ENCODE measurements around the gene CASP1. TPM values are rescaled to one million over a fixed set of nuclear protein-coding genes. Genes with fewer than 3 reads are reported as not detected.
A peak's percentile ranks its signal among the peaks of the same experiment; 100 is the strongest.

The CASP1 gene
- total RNA-seq, 1 donor from 2014 or later: 2.7 TPM

- Mint-ChIP-seq H3K27me3 (ENCODE audit: low read depth) (no peaks in the 10 kb centered on the region), H3K36me3 (peaks cover 9% of the 10 kb centered on the region), H3K27ac (no peak overlapping the region), H3K4me3 (no peak overlapping the region), H3K9me3 (peaks cover 16% of the 10 kb centered on the region), H3K4me1 (peaks cover 6% of the 10 kb centered on the region)
- DNase-seq (ENCODE audit: low spot score in 2 of 2, unreplicated experiment in 2 of 2): no peak
- TF ChIP-seq, protein P1, sequence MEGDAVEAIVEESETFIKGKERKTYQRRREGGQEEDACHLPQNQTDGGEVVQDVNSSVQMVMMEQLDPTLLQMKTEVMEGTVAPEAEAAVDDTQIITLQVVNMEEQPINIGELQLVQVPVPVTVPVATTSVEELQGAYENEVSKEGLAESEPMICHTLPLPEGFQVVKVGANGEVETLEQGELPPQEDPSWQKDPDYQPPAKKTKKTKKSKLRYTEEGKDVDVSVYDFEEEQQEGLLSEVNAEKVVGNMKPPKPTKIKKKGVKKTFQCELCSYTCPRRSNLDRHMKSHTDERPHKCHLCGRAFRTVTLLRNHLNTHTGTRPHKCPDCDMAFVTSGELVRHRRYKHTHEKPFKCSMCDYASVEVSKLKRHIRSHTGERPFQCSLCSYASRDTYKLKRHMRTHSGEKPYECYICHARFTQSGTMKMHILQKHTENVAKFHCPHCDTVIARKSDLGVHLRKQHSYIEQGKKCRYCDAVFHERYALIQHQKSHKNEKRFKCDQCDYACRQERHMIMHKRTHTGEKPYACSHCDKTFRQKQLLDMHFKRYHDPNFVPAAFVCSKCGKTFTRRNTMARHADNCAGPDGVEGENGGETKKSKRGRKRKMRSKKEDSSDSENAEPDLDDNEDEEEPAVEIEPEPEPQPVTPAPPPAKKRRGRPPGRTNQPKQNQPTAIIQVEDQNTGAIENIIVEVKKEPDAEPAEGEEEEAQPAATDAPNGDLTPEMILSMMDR (IDR thresholded peaks at IDR 0.05; ENCODE audit: unreplicated experiment): no peak
These were observed 1.2 kb downstream of the CASP1 start for GRCh38 chr11:105033781-105034180.

DNA sequence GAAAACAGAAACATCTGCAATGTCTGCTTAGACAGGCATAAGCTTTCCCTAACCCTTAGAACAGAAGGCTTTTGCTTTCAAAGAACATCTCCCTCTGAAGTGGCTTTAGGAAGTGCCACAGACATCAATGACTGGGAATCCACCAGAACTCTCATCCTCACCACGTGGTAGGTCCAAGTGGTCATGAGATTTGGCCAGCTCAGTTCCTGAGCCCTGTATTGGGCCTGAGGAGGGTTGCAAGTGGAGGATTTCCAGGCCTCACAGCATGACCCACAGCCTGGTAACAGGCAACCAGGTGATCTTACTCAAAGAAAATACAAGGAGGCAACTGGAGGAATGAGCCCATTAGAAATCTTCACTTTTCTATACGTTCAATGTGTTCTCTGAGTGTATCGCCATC is 1.6 kb downstream of the CASP1 start:
- Mint-ChIP-seq H3K4me3 (no peak overlapping the region), H3K4me1 (peaks cover 6% of the 10 kb centered on the region), H3K36me3 (peaks cover 9% of the 10 kb centered on the region), H3K27me3 (ENCODE audit: low read depth) (no peaks in the 10 kb centered on the region), H3K9me3 (peaks cover 15% of the 10 kb centered on the region), H3K27ac (no peak overlapping the region)
- DNase-seq (ENCODE audit: low spot score in 2 of 2, unreplicated experiment in 2 of 2): no peak
- TF ChIP-seq, protein P1 (IDR thresholded peaks at IDR 0.05; ENCODE audit: unreplicated experiment): no peak

GRCh38 chr11:105032495-105032894 is 2.4 kb downstream of the CASP1 start:
- Mint-ChIP-seq H3K4me3 (no peak overlapping the region), H3K27me3 (ENCODE audit: low read depth) (no peaks in the 10 kb centered on the region), H3K27ac (no peak overlapping the region), H3K9me3 (peaks cover 8% of the 10 kb centered on the region), H3K4me1 (peaks cover 11% of the 10 kb centered on the region), H3K36me3 (peaks cover 5% of the 10 kb centered on the region)
- DNase-seq (ENCODE audit: low spot score in 2 of 2, unreplicated experiment in 2 of 2): no peak
- TF ChIP-seq, protein P1 (IDR thresholded peaks at IDR 0.05; ENCODE audit: unreplicated experiment): no peak

DNA sequence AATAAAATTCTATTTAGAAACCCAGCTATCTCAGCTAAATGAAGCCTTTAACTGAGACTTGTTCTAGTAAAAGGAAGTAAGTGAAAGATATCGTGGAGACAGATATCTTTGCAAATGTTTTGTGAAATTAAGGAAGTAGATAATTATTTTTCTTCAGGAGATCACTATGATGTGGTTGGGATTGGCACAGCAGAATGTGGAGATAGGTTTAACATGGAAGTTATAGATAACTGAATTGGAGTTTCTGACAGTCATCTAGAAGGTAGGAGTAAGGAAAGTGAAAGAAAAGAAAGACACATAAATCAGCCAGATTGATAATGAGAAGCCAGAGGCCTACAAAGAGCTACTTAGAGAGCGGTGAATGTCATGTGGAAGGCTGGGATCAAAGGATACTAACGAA is 7.3 kb downstream of the CASP1 start:
- peaks cover 27% of the 10 kb centered on the region for H3K4me1 Mint-ChIP-seq
- peak overlapping the region; percentile 37 for H3K27ac Mint-ChIP-seq
- peaks cover 4% of the 10 kb centered on the region for H3K9me3 Mint-ChIP-seq
- H3K27me3 Mint-ChIP-seq (ENCODE audit: low read depth): no peaks in the 10 kb centered on the region
- DNase-seq (ENCODE audit: low spot score in 2 of 2, unreplicated experiment in 2 of 2): no peak
- no peaks in the 10 kb centered on the region for H3K36me3 Mint-ChIP-seq
- H3K4me3 Mint-ChIP-seq: no peak overlapping the region
- TF ChIP-seq, protein P1 (IDR thresholded peaks at IDR 0.05; ENCODE audit: unreplicated experiment): no peak

- H3K36me3 Mint-ChIP-seq: peaks cover 2% of the 10 kb centered on the region
- no peak for DNase-seq (ENCODE audit: low spot score in 2 of 2, unreplicated experiment in 2 of 2)
- TF ChIP-seq, protein P1 (IDR thresholded peaks at IDR 0.05; ENCODE audit: unreplicated experiment): no peak
- no peaks in the 10 kb centered on the region for H3K27me3 Mint-ChIP-seq (ENCODE audit: low read depth)
- peak overlapping the region; percentile 44 for H3K27ac Mint-ChIP-seq
- H3K4me1 Mint-ChIP-seq: peaks cover 31% of the 10 kb centered on the region
- peaks cover 8% of the 10 kb centered on the region for H3K9me3 Mint-ChIP-seq
- H3K4me3 Mint-ChIP-seq: no peak overlapping the region
These were observed 10.6 kb downstream of the CASP1 start for GRCh38 chr11:105024394-105024793.

DNA sequence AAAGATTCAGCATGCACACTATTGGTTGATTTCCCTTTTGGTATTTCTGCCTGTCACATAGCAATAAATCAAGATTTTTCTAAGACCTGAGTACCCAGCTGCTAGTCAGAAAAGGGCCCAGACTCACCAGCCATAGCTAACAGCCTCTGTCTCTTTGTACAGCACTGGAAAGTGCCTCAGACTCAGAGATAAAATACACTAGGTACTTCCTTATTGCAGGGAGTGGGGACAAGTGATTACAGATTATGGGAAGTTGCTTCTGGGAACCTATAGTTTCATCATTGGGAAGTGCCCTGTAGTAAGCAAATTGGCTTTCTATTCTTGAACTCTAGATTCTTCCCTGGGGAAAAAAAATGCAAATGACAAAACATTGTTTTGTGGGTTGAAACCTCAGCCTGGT is 11.9 kb downstream of the CASP1 start, which contains the start of gene CASP5:
Gene CASP5 (minus strand): TSS at position 166 of the 400 bp plus-strand sequence. CDS start 32 bp downstream, at position 134.
- H3K4me1 Mint-ChIP-seq: peaks cover 31% of the 10 kb centered on the region
- TF ChIP-seq, protein P1 (IDR thresholded peaks at IDR 0.05; ENCODE audit: unreplicated experiment): no peak
- no peaks in the 10 kb centered on the region for H3K27me3 Mint-ChIP-seq (ENCODE audit: low read depth)
- H3K9me3 Mint-ChIP-seq: peaks cover 8% of the 10 kb centered on the region
- no peak within 1 kb of the TSS for H3K4me3 Mint-ChIP-seq
- no peak for DNase-seq (ENCODE audit: low spot score in 2 of 2, unreplicated experiment in 2 of 2)
- H3K36me3 Mint-ChIP-seq: peaks cover 2% of the 10 kb centered on the region
- peak within 1 kb of the TSS; percentile 10 for H3K27ac Mint-ChIP-seq

Measured in mesothelial cell of epicardium (in vitro differentiated cells).